Sigmoid colon (tissue), 7 donors: ENCODE data around the gene KIF6. TPM values are rescaled to one million over a fixed set of nuclear protein-coding genes. Genes with fewer than 3 reads are reported as not detected.

Source experiments
- DNase-seq: peaks from one replicate; pipeline ENCODE4 v3.0.0-alpha.2; 2019
- H3K27ac ChIP-seq, 4 donors: fragments of 200-600 bp; sonication (generic); one replicate each; pipeline ENCODE4 v1.5.1; 2016 to 2019; ENCODE audit warnings: mild to moderate bottlenecking in 1 of 4
- H3K27me3 ChIP-seq, 3 donors: fragments of 200-600 bp; sonication (generic); one replicate each; pipeline ENCODE4 v1.5.1; 2019; ENCODE audit warnings: mild to moderate bottlenecking in 1 of 3
- H3K36me3 ChIP-seq, 4 donors: fragments of 200-600 bp; sonication (generic); one replicate each; pipeline ENCODE4 v1.5.1; 2016 to 2019
- H3K4me1 ChIP-seq, 4 donors: fragments of 200-600 bp; sonication (generic); one replicate each; pipeline ENCODE4 v1.5.1; 2017 to 2019
- H3K4me3 ChIP-seq, 4 donors: fragments of 200-600 bp; sonication (generic); one replicate each; pipeline ENCODE4 v1.5.1; 2017 to 2019; ENCODE audit warnings: mild to moderate bottlenecking in 2 of 4, moderate library complexity in 1 of 4
- H3K9me3 ChIP-seq, 4 donors: fragments of 200-600 bp in 3 of 4; sonication (generic) in 3 of 4; one replicate each; pipeline versions ENCODE4 v1.5.1 to v1.6.1; 2013 to 2019
- CTCF ChIP-seq, 4 experiments: fragments of 450-650 bp in 3 of 4; fragments of 200-600 bp in 1 of 4; IDR thresholded peaks; one replicate each; pipeline ENCODE4 v1.5.1; 2016 to 2019; ENCODE audit warnings: antibody characterized with exemption in 4 of 4, mild to moderate bottlenecking in 3 of 4, moderate library complexity in 2 of 4
- EP300 ChIP-seq, 4 donors: sonication (generic); formaldehyde crosslinking; IDR thresholded peaks; one replicate each; pipeline ENCODE4 v1.6.1; 2017; ENCODE audit warnings: antibody characterized with exemption in 4 of 4
- POLR2A ChIP-seq, 2 donors: fragments of 450-650 bp; IDR thresholded peaks; one replicate each; pipeline ENCODE4 v1.6.1; 2016; ENCODE audit warnings: antibody characterized with exemption in 2 of 2, mild to moderate bottlenecking in 2 of 2, moderate library complexity in 2 of 2
- POLR2AphosphoS5 ChIP-seq, 4 donors: sonication (generic); formaldehyde crosslinking; IDR thresholded peaks; one replicate each; pipeline ENCODE4 v1.6.1; 2017; ENCODE audit warnings: antibody characterized with exemption in 4 of 4
- WGBS, 2 donors: extraction: QIAGEN DNeasy Blood & Tissue Kit; methylation state at CpG; one replicate each; pipeline ENCODE4 v1.1.7; 2013; 5-methylcytosine and 5-hydroxymethylcytosine counted together
- intact Hi-C: fragments of 100-400 bp; cut with DNase I; formaldehyde crosslinking; loops from one replicate; pipeline ENCODE4 v1.15.1; 2023
- polyA plus RNA-seq, 3 donors: library from polyadenylated mRNA; stranded (reverse); fragments of 200-250 nt; gene quantifications; one replicate each; pipeline ENCODE4 v1.2.3, GENCODE V29; 2013
- total RNA-seq, 4 donors: library from RNA; depleted of rRNA; stranded (reverse); fragments of >200 nt; gene quantifications; one replicate each; pipeline ENCODE4 v1.1.0, GENCODE V29; 2016
- donor health status: healthy with polysubstance abuse.
- donor health status: Bipolar disorder and iron deficiency.
- donor health status: healthy.

The KIF6 gene
- total and polyA plus RNA-seq, 7 donors, result under 0.01 to 0.99 (median 0.36) TPM; not detected in 2

GRCh38 chr6:39594285-39594684 is 130.9 kb downstream of the KIF6 start:
- Histone ChIP-seq H3K27me3 (no peaks in the 10 kb centered on the region), H3K4me1 (no peaks in the 10 kb centered on the region), H3K36me3 (no peaks in the 10 kb centered on the region), H3K9me3 (no peaks in the 10 kb centered on the region), H3K4me3 (no peak overlapping the region), H3K27ac (no peak overlapping the region)
- intact Hi-C loops, result no loop called here
- no peak for TF ChIP-seq CTCF (IDR thresholded peaks at IDR 0.05)
- no peak for TF ChIP-seq POLR2A (IDR thresholded peaks at IDR 0.05)
- no peak for TF ChIP-seq EP300 (IDR thresholded peaks at IDR 0.05)
- no peak for TF ChIP-seq POLR2AphosphoS5 (IDR thresholded peaks at IDR 0.05)
- 83 to 88% methylated on average over 2 of the region's 2 CpGs for WGBS, 2 donors
- DNase-seq, result no peak

DNA sequence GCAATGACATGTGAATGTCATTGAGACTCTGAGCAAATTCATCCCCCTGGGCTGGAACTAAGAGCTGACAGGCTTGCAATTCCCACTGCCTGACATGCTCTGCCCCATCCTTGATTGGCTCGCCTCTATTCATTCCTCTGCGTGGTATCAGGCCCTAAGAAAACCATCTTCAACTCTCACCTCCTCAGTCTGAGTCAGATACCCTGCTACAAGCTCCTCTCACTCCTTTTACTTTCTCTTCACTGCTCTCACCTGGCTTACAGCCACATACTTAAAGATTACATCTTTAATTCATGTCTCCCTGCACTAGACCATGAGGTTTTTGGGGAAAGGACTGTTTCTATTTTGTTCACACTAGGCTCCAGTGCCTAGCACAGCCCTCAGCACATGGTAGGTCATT is 131.6 kb downstream of the KIF6 start:
- Histone ChIP-seq H3K27ac (no peak overlapping the region), H3K9me3 (no peaks in the 10 kb centered on the region), H3K36me3 (no peaks in the 10 kb centered on the region), H3K27me3 (no peaks in the 10 kb centered on the region), H3K4me1 (no peaks in the 10 kb centered on the region), H3K4me3 (no peak overlapping the region)
- DNase-seq, result no peak
- 88 to 91% methylated on average over 2 of the region's 2 CpGs for WGBS, 2 donors
- intact Hi-C loops, result no loop called here
- no peak for TF ChIP-seq EP300 (IDR thresholded peaks at IDR 0.05)
- TF ChIP-seq CTCF (IDR thresholded peaks at IDR 0.05), result no peak
- TF ChIP-seq POLR2A (IDR thresholded peaks at IDR 0.05), result no peak
- TF ChIP-seq POLR2AphosphoS5 (IDR thresholded peaks at IDR 0.05), result no peak

DNA sequence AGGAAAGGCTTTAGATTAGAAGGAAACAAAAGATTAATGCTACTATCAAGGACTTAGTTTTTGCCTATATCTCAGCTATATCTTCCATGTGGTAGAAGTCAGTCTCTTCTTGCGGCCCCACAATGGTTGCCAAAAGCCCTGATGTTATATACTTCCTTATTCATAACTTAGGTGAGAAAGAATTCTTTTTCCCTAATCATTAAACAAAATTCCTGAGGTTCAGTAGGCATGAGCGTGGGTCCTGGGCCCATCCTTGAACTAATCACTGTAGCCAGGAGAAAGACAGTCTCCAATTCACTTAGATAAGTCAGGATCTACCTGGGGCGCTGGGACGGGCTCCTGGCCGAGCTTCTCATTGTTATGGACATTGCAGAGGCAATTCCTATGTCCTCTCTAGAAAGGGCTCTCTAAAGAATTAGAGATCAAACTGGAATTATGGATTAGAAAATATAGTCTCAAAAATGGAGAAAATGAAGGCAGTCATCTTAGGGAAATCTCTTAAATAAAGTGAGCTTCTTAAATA is 134.3 kb downstream of the KIF6 start:
- WGBS, 2 donors, result 90 to 93% methylated on average over 5 of the region's 5 CpGs
- no peak for DNase-seq
- Histone ChIP-seq H3K27me3 (no peaks in the 10 kb centered on the region), H3K4me3 (no peak overlapping the region), H3K4me1 (no peaks in the 10 kb centered on the region), H3K9me3 (no peaks in the 10 kb centered on the region), H3K36me3 (no peaks in the 10 kb centered on the region), H3K27ac (no peak overlapping the region)
- intact Hi-C loops, result no loop called here
- TF ChIP-seq POLR2AphosphoS5 (IDR thresholded peaks at IDR 0.05) (no peak), POLR2A (IDR thresholded peaks at IDR 0.05) (no peak), CTCF (IDR thresholded peaks at IDR 0.05) (no peak), EP300 (IDR thresholded peaks at IDR 0.05) (no peak)

DNA sequence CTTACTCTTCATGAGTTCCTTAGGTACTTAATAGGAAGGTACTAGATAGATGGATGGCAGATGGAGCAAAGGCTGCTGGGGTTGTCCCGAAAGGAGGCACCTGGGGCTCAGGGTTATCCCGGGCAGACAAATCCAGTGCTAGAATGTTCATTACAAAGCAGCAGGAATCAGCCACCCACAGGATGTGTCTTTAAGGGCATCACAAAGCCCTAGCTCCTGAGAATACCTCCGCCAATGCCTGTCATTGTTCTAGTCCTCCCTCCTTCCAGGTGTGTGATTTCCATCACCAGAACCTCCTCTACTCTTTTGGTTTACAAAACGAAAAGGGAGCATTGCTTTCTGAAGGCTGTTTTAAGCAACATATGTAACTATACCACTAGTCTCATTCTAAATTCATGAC is 138.1 kb downstream of the KIF6 start:
- Histone ChIP-seq H3K4me1 (no peaks in the 10 kb centered on the region), H3K4me3 (no peak overlapping the region), H3K36me3 (no peaks in the 10 kb centered on the region), H3K27ac (no peak overlapping the region), H3K9me3 (no peaks in the 10 kb centered on the region), H3K27me3 (no peaks in the 10 kb centered on the region)
- intact Hi-C loops, result no loop called here
- 84 to 89% methylated on average over 4 of the region's 4 CpGs for WGBS, 2 donors
- no peak for DNase-seq
- TF ChIP-seq POLR2A (IDR thresholded peaks at IDR 0.05) (no peak), POLR2AphosphoS5 (IDR thresholded peaks at IDR 0.05) (no peak), EP300 (IDR thresholded peaks at IDR 0.05) (no peak), CTCF (IDR thresholded peaks at IDR 0.05) (no peak)

DNA sequence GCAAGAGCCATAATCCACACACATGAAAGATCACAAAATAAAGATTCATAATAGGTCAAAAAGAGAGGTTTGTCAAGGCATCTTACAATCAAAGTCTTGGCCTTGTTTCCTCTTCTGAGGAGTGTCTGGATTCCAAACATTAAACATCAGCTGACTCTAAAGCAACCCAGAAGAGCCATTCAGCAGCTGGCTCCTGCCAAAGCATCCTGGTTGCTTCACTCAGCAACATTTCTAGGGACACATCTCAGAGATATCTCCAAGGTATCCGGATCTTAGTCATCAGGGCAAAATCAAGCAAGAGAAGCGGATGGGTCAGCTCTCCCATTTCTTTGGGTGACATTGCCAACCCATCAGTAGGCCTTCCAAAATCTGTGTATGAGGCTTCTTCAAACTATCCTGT is 139.6 kb downstream of the KIF6 start:
- no peaks in the 10 kb centered on the region for H3K9me3 ChIP-seq
- H3K27ac ChIP-seq, result no peak overlapping the region

More for the DNA sequence above, 139.6 kb downstream of the KIF6 start:
- Histone ChIP-seq H3K36me3 (no peaks in the 10 kb centered on the region), H3K27me3 (no peaks in the 10 kb centered on the region), H3K4me3 (no peak overlapping the region), H3K4me1 (no peaks in the 10 kb centered on the region)
- TF ChIP-seq POLR2AphosphoS5 (IDR thresholded peaks at IDR 0.05) (no peak), EP300 (IDR thresholded peaks at IDR 0.05) (no peak), CTCF (IDR thresholded peaks at IDR 0.05) (no peak), POLR2A (IDR thresholded peaks at IDR 0.05) (no peak)
- intact Hi-C loops, result no loop called here
- DNase-seq, result no peak
- WGBS, 2 donors, result 90 to 91% methylated on average over 2 of the region's 2 CpGs
